SIG-M5 treated with dmso at 0.1 percent for 504 hours (cell line): ENCODE data around the gene GNL3L.
"Not testable (repeated sequence)": the region's sequence is repeated elsewhere in the genome, so short reads cannot be mapped to it uniquely, and the experiment has no call there.

Experiments used
- DNase-seq: peaks from one replicate; lab custom pipeline; 2025; ENCODE audit not compliant: unreplicated experiment; lab: John Stamatoyannopoulos, UW

Gene GNL3L

DNA sequence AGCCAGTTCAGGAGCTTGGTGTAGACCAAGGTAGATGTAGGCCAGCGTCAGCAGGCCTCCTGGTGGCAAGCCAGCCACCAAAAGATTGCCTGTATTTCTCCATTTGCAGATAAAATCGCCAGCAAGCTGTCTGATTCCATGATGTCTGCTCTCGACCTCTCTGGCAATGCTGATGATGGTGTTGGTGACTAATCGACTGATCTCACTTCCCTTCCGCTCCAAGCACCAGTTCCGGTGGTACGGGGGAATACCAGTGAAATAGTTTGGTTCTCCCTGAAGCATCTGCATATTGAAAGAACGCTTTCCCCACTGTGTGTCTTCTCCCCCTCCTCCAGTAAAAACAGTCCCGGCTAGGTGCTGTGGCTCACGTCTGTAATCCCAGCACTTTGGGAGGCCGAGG lies 30.4 kb downstream of the GNL3L start:
- DNase-seq: no peak

- no peak for DNase-seq
These were observed 31.6 kb downstream of the GNL3L start for GRCh38 chrX:54561622-54562021.

GRCh38 chrX:54564936-54565335 lies 34.9 kb downstream of the GNL3L start:
- DNase-seq: no peak

GRCh38 chrX:54570332-54570731 lies 40.3 kb downstream of the GNL3L start:
- DNase-seq: no peak

DNA sequence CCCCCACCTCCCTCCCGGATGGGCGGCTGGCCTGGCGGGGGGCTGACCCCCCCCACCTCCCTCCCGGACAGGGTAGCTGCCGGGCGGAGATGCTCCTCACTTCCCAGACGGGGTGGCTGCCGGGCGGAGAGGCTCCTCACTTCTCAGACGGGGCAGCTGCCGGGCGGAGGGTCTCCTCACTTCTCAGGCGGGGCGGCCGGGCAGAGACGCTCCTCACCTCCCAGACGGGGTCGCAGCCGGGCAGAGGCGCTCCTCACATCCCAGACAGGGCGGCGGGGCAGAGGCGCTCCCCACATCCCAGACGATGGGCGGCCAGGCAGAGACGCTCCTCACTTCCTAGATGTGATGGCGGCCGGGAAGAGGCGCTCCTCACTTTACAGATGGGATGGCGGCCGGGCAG lies 42.6 kb downstream of the GNL3L start:
- DNase-seq: not testable (repeated sequence)

DNA sequence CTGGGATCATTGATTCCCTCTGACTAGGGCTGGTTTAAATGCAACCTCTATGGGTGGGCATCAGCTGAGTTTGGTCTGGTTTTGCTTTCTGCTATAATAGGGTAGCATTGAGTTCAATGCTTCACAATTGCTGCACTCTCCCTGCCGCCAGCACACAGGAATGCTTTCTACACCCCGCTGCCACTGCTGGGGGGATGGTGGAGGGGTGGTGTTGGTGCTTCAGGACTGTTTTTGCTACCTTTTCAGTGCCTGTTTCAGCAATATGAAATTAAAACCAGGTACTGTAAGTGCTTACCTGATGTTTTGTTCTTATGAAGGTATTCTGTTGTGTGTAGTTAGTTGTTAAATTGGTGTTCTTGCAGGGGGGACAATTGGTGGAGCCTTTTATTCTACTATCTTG lies 67.7 kb downstream of the GNL3L start:
- no peak for DNase-seq

DNA sequence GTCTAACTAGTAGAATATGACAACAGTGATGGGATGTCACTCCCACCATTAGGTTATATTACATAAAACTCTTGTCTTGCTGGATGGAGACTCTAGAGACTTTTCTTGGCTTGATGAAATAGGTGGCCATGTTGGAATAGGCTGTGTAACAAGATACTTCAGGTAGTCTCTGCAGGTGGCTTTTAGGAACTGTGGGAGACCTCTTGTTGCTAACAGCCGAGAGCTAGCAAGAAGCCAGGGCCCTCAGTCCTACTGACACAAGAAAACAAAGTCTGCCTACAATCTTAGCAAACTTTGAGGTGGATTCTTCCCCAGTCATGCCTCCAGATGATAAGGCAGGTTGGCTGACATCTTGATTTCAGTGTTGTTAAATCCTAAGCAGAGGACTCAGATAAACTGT lies 72.5 kb downstream of the GNL3L start:
- DNase-seq: no peak
